GM21367 (cell line): ENCODE results near the gene STN1.

Experiments
- ATAC-seq: cut with Tn5 transposase; IDR thresholded peaks from one replicate; pipeline ENCODE4 v1.9.1; 2021; ENCODE audit not compliant: unreplicated experiment

STN1 gene

GRCh38 chr10:103895411-103896186, 22.4 kb downstream of the STN1 start:
- no peak for ATAC-seq

DNA sequence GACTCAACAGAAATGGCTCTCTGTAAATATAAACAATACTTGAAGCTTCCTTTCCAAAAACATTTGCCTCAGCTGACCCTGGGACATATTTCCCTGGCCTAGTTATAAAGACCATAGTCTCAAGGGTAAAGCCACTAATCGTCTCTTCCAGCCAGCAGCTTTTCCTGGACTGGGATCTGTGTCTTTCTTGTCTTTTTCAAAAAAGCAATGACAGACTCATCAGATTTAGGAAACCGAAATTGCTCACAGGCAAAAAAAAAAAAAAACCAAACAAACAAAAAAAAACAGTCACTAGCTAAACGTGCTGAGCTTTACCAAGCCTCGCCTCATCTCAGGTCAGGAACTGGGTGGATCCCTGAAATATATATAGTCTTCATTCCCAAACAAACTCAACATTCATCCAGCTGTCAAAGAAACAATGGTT, 23.5 kb downstream of the STN1 start:
- no peak for ATAC-seq

- ATAC-seq = no peak
Measured at GRCh38 chr10:103893817-103894216, 24.2 kb downstream of the STN1 start.

DNA sequence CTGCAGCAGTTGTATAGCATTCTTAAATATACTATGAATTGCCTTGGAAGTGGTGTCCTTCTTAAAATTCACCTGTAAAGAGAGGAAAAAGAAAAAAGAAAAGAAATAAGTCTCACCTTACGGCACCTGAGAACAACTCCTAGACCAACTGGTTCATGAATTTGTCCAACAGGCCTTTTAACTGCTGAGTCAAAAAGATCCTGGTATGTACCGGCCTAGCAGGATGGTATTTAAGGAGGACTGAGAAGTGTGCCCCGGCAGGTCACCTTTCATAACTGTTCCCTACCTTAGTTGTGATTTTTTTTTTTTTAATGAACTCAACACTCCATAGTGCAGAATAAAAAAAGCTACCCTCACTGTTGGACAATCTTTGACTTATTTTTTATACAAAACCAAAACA, 25.8 kb downstream of the STN1 start:
- ATAC-seq = no peak

- no peak for ATAC-seq
Measured at GRCh38 chr10:103890688-103891087, 27.3 kb downstream of the STN1 start.

GRCh38 chr10:103890194-103890658, 27.8 kb downstream of the STN1 start:
- no peak for ATAC-seq

DNA sequence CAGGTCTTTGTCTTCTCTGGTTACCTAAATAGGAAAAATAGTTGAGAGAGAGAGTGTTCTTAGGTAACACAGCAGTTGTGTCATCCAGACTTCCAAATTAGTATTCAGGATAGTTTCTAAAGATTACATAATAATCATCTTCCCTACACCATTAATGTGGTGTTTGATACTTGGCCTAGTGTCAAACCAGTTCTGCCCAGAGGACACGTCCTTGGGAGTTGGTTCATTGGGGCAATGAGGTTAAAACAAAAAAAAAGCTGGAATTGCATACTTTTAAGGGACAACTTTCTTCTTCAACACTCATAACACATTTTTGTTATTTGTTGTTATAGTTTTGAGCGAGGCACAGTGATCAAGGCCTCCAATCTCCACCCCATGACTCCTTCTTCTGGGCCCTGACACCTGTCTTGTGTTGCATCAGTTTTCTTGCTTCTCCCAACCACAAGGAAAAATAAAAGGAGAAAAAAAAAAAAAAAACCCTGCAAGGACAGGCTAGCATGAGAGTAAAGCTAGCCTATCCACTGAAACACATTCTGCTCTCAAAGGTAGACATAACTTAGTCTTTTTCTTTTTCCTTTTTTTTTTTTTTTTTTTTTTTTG, 28.8 kb downstream of the STN1 start:
- no peak for ATAC-seq

GRCh38 chr10:103888113-103888841, 29.7 kb downstream of the STN1 start:
- no peak for ATAC-seq

- ATAC-seq = no peak
Measured at GRCh38 chr10:103885617-103886016, 32.4 kb downstream of the STN1 start.

DNA sequence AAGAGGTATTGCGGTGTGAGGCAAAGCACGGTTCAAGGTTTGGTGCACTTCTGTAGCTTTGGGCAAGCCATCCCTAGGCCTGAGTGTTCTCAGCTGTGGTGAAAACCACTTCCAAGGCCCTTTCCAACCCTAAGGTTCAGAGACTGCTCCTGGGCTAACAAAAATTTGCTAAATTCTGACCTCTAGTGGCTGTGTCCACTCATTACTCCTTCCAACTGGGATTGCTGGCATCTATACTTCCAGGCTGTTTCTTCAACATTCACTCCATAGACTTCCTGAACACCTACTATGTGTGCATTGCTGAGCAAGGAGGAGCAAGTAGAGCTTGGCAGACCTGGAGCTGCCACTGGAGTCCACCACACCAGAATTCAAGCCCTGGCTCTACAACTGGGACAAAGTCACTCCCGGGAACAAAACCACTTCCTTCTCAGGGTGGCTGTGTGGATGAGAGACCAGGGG, 33.3 kb downstream of the STN1 start:
- ATAC-seq = no peak

GRCh38 chr10:103882285-103883007, 35.5 kb downstream of the STN1 start:
- ATAC-seq = no peak

- ATAC-seq = no peak
Measured at GRCh38 chr10:103881416-103882284, 36.3 kb downstream of the STN1 start.

GRCh38 chr10:103879831-103880230, 38.2 kb downstream of the STN1 start:
- ATAC-seq = no peak

DNA sequence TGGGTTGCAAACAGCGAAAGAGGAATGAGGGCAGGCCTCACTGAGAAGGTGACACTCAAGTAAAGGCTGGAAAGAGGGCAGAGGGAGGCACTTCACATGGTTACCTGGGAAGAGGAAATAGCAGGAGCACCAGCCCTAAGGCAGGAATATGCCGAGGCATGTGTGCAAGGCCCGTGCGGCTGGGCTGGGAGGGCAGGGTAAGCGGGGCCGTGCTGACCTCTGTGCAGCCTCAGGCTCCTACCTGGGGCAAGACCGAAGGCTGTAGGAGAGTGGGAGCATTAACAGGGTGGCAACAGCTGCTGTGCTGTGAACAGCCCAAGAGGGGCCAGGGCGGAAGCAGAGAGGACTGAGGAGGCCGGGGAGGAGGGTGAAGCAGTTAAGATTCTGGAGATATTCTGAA, 38.6 kb downstream of the STN1 start:
- ATAC-seq = no peak

DNA sequence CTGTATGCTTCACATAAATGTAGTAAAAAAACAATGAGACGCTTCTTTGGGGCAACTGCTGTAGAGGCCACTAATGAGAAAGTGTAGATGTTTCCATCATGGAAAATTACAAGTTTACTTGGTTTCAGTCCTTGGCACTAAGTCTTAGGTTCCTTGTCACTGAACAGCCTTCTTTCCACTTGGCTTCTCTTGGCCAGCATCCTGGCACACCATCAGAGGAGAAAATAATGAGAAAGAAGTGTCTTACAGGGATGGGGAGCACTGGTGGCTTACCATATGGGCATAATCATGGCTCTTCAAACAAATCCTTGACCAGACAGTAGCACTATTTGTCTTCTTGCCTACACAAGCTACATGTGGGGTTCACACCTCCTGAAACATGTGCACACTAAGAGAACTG, 40.1 kb downstream of the STN1 start:
- no peak for ATAC-seq

GRCh38 chr10:103876155-103876554, 41.8 kb downstream of the STN1 start:
- no peak for ATAC-seq

GRCh38 chr10:103874730-103875129, 43.3 kb downstream of the STN1 start:
- no peak for ATAC-seq

DNA sequence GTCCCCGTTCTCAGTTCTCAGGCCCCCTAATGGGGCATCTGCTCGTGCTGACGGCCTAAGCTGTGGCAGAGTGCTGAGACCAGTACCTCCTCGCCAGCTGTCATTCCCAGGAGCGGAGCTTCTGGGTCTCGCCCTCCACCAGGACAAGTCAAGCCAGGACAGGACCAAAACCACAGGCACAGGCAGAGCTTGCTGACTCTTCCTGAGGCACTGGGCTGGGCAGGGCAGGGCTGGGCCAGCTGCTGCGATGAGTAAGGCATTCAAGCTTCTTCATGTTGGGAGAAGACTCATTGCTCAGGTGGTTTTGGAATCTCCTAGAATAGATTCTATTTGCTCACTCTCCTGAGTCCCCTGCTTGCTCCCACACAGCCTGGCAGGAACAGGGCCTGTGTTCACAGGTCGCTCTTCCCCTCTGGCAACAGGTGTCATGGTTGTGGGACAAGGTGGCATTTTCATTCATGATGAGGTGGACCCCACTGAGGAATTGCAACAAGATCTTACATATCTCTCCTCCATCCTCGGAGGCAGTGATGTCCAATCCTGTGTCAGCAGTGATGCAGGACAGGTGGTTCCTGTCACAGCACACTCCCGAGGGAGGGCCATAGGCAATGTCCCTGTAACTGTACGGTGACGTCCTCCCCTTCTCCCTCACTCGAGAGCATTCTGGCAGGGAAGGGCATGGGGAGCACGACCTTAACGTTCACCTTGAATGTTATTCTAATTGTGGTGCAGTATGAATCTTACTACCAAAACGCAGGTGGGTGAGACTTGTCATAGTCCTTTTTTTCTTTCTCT, 45.6 kb downstream of the STN1 start:
- ATAC-seq = no peak

- ATAC-seq = no peak
Measured at GRCh38 chr10:103871006-103871405, 47.0 kb downstream of the STN1 start.
